C4-2B (cell line): Measurements from ENCODE around the gene GAS7.

ENCODE experiments used
- CTCF ChIP-seq: fragments of 450-650 bp; conservative IDR thresholded peaks from 2 replicates; pipeline ENCODE4 v1.5.1; 2017; ENCODE audit warnings: mild to moderate bottlenecking
- ZFX ChIP-seq: fragments of 450-650 bp; IDR thresholded peaks from 2 replicates; pipeline ENCODE4 v1.6.1; 2017

- TF ChIP-seq CTCF (no peak), ZFX (no peak)
Measured at GRCh38 chr17:10120749-10121148, 77.7 kb downstream of the GAS7 start.
